Mucosa of stomach (tissue), 1 donor: ENCODE measurements around the gene STOM.

Experiments used
- H3K27me3 ChIP-seq: one replicate; pipeline ENCODE4 v1.7.0; 2013; ENCODE audit warnings: mild to moderate bottlenecking, low read length; ENCODE audit not compliant: control insufficient read depth, insufficient read depth
- H3K36me3 ChIP-seq: one replicate; pipeline ENCODE4 v1.7.0; 2013; ENCODE audit warnings: low read length; ENCODE audit not compliant: control insufficient read depth, insufficient read depth
- H3K4me1 ChIP-seq: one replicate; pipeline ENCODE4 v1.7.0; 2013; ENCODE audit warnings: mild to moderate bottlenecking, low read length; ENCODE audit not compliant: control insufficient read depth, insufficient read depth
- H3K4me3 ChIP-seq: one replicate; pipeline ENCODE4 v1.7.0; 2013; ENCODE audit warnings: low read length
- H3K9ac ChIP-seq: one replicate; pipeline ENCODE4 v1.7.0; 2013; ENCODE audit warnings: mild to moderate bottlenecking, low read length, moderate library complexity
- H3K9me3 ChIP-seq: one replicate; pipeline ENCODE4 v1.7.0; 2013; ENCODE audit warnings: mild to moderate bottlenecking, low read length, moderate library complexity; ENCODE audit not compliant: control insufficient read depth
- donor health status: Pancreatic carcinoma.

Gene STOM

GRCh38 chr9:121333950-121334773 lies 35.9 kb downstream of the STOM start:
- Histone ChIP-seq H3K4me1 (no peaks in the 10 kb centered on the region), H3K9ac (no peak overlapping the region), H3K4me3 (no peak overlapping the region), H3K27me3 (no peaks in the 10 kb centered on the region), H3K36me3 (peaks cover 22% of the 10 kb centered on the region), H3K9me3 (no peaks in the 10 kb centered on the region)

- Histone ChIP-seq H3K4me3 (no peak overlapping the region), H3K9me3 (no peaks in the 10 kb centered on the region), H3K36me3 (peaks cover 29% of the 10 kb centered on the region), H3K4me1 (no peaks in the 10 kb centered on the region), H3K9ac (no peak overlapping the region), H3K27me3 (no peaks in the 10 kb centered on the region)
These were observed 37.9 kb downstream of the STOM start for GRCh38 chr9:121331992-121332685.

- no peak overlapping the region for H3K4me3 ChIP-seq
- H3K27me3 ChIP-seq = no peaks in the 10 kb centered on the region
- H3K9me3 ChIP-seq = no peaks in the 10 kb centered on the region
- H3K4me1 ChIP-seq = no peaks in the 10 kb centered on the region
- H3K36me3 ChIP-seq = peaks cover 35% of the 10 kb centered on the region
- no peak overlapping the region for H3K9ac ChIP-seq
These were observed 38.5 kb downstream of the STOM start for GRCh38 chr9:121331549-121331948.

GRCh38 chr9:121328876-121329681 lies 41.0 kb downstream of the STOM start:
- Histone ChIP-seq H3K9ac (no peak overlapping the region), H3K4me1 (peaks cover 4% of the 10 kb centered on the region), H3K27me3 (no peaks in the 10 kb centered on the region), H3K4me3 (no peak overlapping the region), H3K9me3 (no peaks in the 10 kb centered on the region), H3K36me3 (peaks cover 56% of the 10 kb centered on the region)

GRCh38 chr9:121328476-121328875 lies 41.6 kb downstream of the STOM start:
- Histone ChIP-seq H3K4me1 (peaks cover 4% of the 10 kb centered on the region), H3K4me3 (no peak overlapping the region), H3K9me3 (no peaks in the 10 kb centered on the region), H3K27me3 (no peaks in the 10 kb centered on the region), H3K36me3 (peaks cover 62% of the 10 kb centered on the region), H3K9ac (no peak overlapping the region)

GRCh38 chr9:121326901-121327613 lies 43.0 kb downstream of the STOM start:
- Histone ChIP-seq H3K36me3 (peaks cover 59% of the 10 kb centered on the region), H3K9ac (no peak overlapping the region), H3K9me3 (no peaks in the 10 kb centered on the region), H3K4me1 (peaks cover 14% of the 10 kb centered on the region), H3K4me3 (no peak overlapping the region), H3K27me3 (no peaks in the 10 kb centered on the region)

- Histone ChIP-seq H3K4me1 (peaks cover 15% of the 10 kb centered on the region), H3K9me3 (no peaks in the 10 kb centered on the region), H3K36me3 (peaks cover 54% of the 10 kb centered on the region), H3K27me3 (no peaks in the 10 kb centered on the region), H3K9ac (no peak overlapping the region), H3K4me3 (no peak overlapping the region)
These were observed 43.8 kb downstream of the STOM start for GRCh38 chr9:121326130-121326838.

GRCh38 chr9:121325387-121325786 lies 44.7 kb downstream of the STOM start:
- peak overlapping the region; percentile 17 for H3K9ac ChIP-seq
- H3K4me1 ChIP-seq = peaks cover 23% of the 10 kb centered on the region
- H3K27me3 ChIP-seq = no peaks in the 10 kb centered on the region
- H3K9me3 ChIP-seq = no peaks in the 10 kb centered on the region
- H3K36me3 ChIP-seq = peaks cover 56% of the 10 kb centered on the region
- H3K4me3 ChIP-seq = no peak overlapping the region

- Histone ChIP-seq H3K9me3 (no peaks in the 10 kb centered on the region), H3K4me1 (peaks cover 29% of the 10 kb centered on the region), H3K36me3 (peaks cover 53% of the 10 kb centered on the region), H3K4me3 (no peak overlapping the region), H3K9ac (no peak overlapping the region), H3K27me3 (no peaks in the 10 kb centered on the region)
These were observed 45.3 kb downstream of the STOM start for GRCh38 chr9:121324755-121325154.

- Histone ChIP-seq H3K27me3 (no peaks in the 10 kb centered on the region), H3K36me3 (peaks cover 49% of the 10 kb centered on the region), H3K9ac (no peak overlapping the region), H3K4me1 (peaks cover 29% of the 10 kb centered on the region), H3K9me3 (no peaks in the 10 kb centered on the region), H3K4me3 (no peak overlapping the region)
These were observed 45.7 kb downstream of the STOM start for GRCh38 chr9:121324316-121324715.

- H3K36me3 ChIP-seq = peaks cover 50% of the 10 kb centered on the region
These were observed 46.5 kb downstream of the STOM start for GRCh38 chr9:121323449-121324151.

More at GRCh38 chr9:121323449-121324151, 46.5 kb downstream of the STOM start:
- no peak overlapping the region for H3K4me3 ChIP-seq
- H3K27me3 ChIP-seq = no peaks in the 10 kb centered on the region
- H3K9ac ChIP-seq = no peak overlapping the region
- no peaks in the 10 kb centered on the region for H3K9me3 ChIP-seq
- peaks cover 29% of the 10 kb centered on the region for H3K4me1 ChIP-seq
